ENCODE data around the gene CYCS. TPM values are rescaled to one million over a fixed set of nuclear protein-coding genes. Genes with fewer than 3 reads are reported as not detected.
A peak's percentile ranks its signal among the peaks of the same experiment; 100 is the strongest.

The CYCS gene
- total RNA-seq (2014; rRNA removed; shearing (Covaris generic)) (65.2 and 68.7 TPM in 2 replicates), total RNA-seq (2022) (153 and 175 TPM in 2 replicates), Bru-seq, nascent RNA (percentile 99 among the genes with signal in this experiment), BruChase-seq, experiment 1, labeled RNA remaining after a 6-hour chase (percentile 99 among the genes with signal in this experiment), BruChase-seq, experiment 2, labeled RNA remaining after a 2-hour chase (percentile 99 among the genes with signal in this experiment)
- long read RNA-seq, full-length matches to known transcripts: 202 of 211 reads
- long read RNA-seq, partial matches to known transcripts: 3 of 211 reads
- long read RNA-seq, other reads (novel, unspliced or antisense): 6 of 211 reads

GRCh38 chr7:25125137-25125946, at the start of gene CYCS:
Gene CYCS, minus strand, starts transcription at chr7:25125260. Its CDS starts 1,141 bp downstream, at chr7:25124119.
- 0 out of 2 replicates have a peak, but pooled peaks cover 11% of the 10 kb centered on the region for H3K9me3 ChIP-seq (ENCODE audit: low read length)
- intact Hi-C loops (cut with micrococcal nuclease; ENCODE audit: unreplicated experiment): loop anchor here (1.0 kb wide), 1 partner anchor 55 kb away; a partner anchor contains a TSS
- H2AFZ ChIP-seq (ENCODE audit: low read length): peak within 1 kb of the TSS; percentile 93
- H3K4me3 ChIP-seq (ENCODE audit: low read depth, low read length, poor library complexity, severe bottlenecking): peak within 1 kb of the TSS; percentile 89
- H3K4me2 ChIP-seq (ENCODE audit: low read length): peak within 1 kb of the TSS; percentile 94
- H3K4me1 ChIP-seq (ENCODE audit: insufficient read depth, low read length, poor library complexity, severe bottlenecking): peaks cover 24% of the 10 kb centered on the region
- peak; percentile 100 for DNase-seq (ENCODE audit: low spot score)
- peaks cover 11% of the 10 kb centered on the region for H4K20me1 ChIP-seq (ENCODE audit: insufficient read depth, low read length)
- peaks cover 44% of the 10 kb centered on the region for H3K36me3 ChIP-seq (ENCODE audit: insufficient read depth, low read length)
- CTCF ChIA-PET (ENCODE audit: unreplicated experiment): interaction anchor here (0.6 to 1.5 kb wide), 6 partner anchors 55 to 1844 kb away, joined by 3 to 11 read pairs (median 4); a partner anchor contains a TSS
- no peak for TF ChIP-seq EZH2phosphoT487 (IDR thresholded peaks at IDR 0.05; ENCODE audit: borderline replicate concordance, low read depth, low read length)
- no peak for TF ChIP-seq CTCF (conservative IDR thresholded peaks at IDR 0.05; ENCODE audit: low read length)
- POLR2A ChIA-PET: interaction anchor here (0.5 to 3.1 kb wide), 28 partner anchors 9 to 1375 kb away, joined by 3 to 15 read pairs (median 3); a partner anchor contains a TSS
- BruUV-seq (replicated peaks): no TSS peak
- peaks cover 52% of the 10 kb centered on the region for H3K79me2 ChIP-seq (ENCODE audit: insufficient read depth, low read depth, low read length)
- H3K27ac ChIP-seq (ENCODE audit: low read depth, low read length, poor library complexity, severe bottlenecking): peak within 1 kb of the TSS; percentile 68
- H3K9me2 ChIP-seq (ENCODE audit: insufficient read depth, low read length): no peaks in the 10 kb centered on the region

GRCh38 chr7:25173184-25173583, 48.1 kb upstream of the CYCS start:
- Histone ChIP-seq H4K20me1 (ENCODE audit: insufficient read depth, low read length) (no peaks in the 10 kb centered on the region), H3K4me3 (ENCODE audit: low read depth, low read length, poor library complexity, severe bottlenecking) (no peak overlapping the region), H3K9me2 (ENCODE audit: insufficient read depth, low read length) (no peaks in the 10 kb centered on the region), H3K27ac (ENCODE audit: low read depth, low read length, poor library complexity, severe bottlenecking) (no peak overlapping the region), H2AFZ (ENCODE audit: low read length) (no peak overlapping the region), H3K9me3 (ENCODE audit: low read length) (0 out of 2 replicates have a peak, but pooled peaks cover 4% of the 10 kb centered on the region), H3K4me1 (ENCODE audit: insufficient read depth, low read length, poor library complexity, severe bottlenecking) (no peaks in the 10 kb centered on the region), H3K79me2 (ENCODE audit: insufficient read depth, low read depth, low read length) (no peaks in the 10 kb centered on the region), H3K4me2 (ENCODE audit: low read length) (no peak overlapping the region), H3K36me3 (ENCODE audit: insufficient read depth, low read length) (peaks cover 3% of the 10 kb centered on the region; the same call in 1 of the 2 replicates)
- TF ChIP-seq EZH2phosphoT487 (IDR thresholded peaks at IDR 0.05; ENCODE audit: borderline replicate concordance, low read depth, low read length) (no peak), CTCF (conservative IDR thresholded peaks at IDR 0.05; ENCODE audit: low read length) (no peak)
- CTCF ChIA-PET (ENCODE audit: unreplicated experiment): no interaction called here
- intact Hi-C loops (cut with micrococcal nuclease; ENCODE audit: unreplicated experiment): no loop called here
- POLR2A ChIA-PET: no interaction called here
- no peak for DNase-seq (ENCODE audit: low spot score)
- no TSS peak for BruUV-seq (replicated peaks)
